ENCODE results near the gene ADD3.
"Not testable (repeated sequence)": the region's sequence is repeated elsewhere in the genome, so short reads cannot be mapped to it uniquely, and the experiment has no call there.

The ADD3 gene

GRCh38 chr10:110115784-110116520 lies 108.2 kb downstream of the ADD3 start:
- DNase-seq, result no peak

DNA sequence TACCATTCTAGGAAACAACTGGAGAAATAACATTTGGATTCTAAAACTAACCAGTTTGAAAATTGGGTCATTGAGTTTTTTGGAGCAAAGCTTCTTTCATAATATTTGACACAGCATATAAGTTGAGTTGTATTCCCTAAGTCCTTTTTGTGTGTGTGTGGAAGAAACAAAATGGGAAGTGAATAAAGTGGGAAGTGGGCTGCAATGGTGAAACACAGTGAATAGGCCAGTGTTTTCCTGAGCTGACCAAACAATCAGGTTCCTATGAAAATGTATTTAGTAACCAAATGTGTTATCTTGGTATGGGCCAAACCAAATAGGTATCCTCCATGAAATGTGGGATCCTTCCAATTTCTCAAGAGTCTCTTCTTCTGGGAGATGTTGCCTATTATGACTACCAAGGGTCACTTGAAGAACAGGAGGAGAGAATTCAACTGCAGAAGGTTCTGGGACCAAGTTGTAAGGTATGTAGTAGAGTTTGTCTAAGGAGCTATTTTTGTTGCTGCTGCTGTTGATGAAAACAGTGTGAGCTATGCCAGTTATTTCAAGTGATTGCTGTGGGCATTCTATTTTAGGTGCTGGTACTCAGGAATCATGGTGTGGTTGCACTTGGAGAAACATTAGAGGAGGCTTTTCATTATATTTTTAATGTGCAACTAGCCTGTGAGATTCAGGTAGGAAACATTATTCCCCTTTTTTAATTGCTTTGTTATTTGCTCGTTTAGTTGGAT lies 111.3 kb downstream of the ADD3 start:
- DNase-seq, result no peak

DNA sequence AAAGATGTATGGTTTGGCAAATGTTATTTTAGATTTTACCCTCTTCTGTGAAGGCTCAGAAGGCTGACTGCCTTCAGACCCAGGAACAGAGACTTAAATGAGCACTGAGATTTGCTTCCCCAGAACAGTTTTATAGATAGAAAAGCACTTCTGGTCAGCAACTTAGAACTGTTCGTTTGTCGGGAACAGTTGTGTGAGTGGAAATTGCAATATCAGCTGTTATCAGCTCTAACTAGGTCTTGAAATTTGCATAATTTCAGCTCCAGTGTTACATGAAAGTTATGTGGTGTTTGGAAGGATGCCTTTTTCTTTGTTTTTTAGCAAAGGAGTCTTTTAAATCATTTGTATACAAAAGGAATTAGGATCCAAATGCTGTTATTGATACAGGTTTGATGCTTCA lies 115.8 kb downstream of the ADD3 start:
- no peak for DNase-seq

- DNase-seq, result no peak
These were observed 121.7 kb downstream of the ADD3 start for GRCh38 chr10:110129490-110129889.

GRCh38 chr10:110134917-110135316 lies 127.1 kb downstream of the ADD3 start:
- no peak for DNase-seq

- not testable (repeated sequence) for DNase-seq
These were observed 128.1 kb downstream of the ADD3 start for GRCh38 chr10:110135836-110136235.

- DNase-seq, result no peak
These were observed 129.4 kb downstream of the ADD3 start for GRCh38 chr10:110137142-110137545.

- no peak for DNase-seq
These were observed 130.5 kb downstream of the ADD3 start for GRCh38 chr10:110138197-110138812.

DNA sequence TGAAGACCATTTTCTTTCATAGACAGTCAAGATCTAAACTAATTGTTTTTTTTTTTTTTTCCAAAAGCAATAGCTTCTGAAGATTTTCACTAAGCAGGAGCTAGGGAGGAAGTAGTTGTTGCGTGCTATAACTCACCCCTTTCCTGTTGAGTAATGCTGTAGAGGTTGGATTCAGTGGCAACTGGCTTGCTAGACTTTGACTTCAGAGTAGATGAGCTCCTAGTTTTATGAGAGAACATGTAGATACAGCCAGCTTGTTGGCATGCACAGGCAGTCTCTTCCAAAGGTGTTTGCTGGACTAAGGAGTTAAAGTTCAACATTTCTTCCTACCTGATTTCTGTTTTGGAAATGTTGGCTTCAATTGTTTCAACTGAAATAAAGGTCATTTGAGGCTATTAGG lies 133.4 kb downstream of the ADD3 start:
- DNase-seq, result no peak

DNA sequence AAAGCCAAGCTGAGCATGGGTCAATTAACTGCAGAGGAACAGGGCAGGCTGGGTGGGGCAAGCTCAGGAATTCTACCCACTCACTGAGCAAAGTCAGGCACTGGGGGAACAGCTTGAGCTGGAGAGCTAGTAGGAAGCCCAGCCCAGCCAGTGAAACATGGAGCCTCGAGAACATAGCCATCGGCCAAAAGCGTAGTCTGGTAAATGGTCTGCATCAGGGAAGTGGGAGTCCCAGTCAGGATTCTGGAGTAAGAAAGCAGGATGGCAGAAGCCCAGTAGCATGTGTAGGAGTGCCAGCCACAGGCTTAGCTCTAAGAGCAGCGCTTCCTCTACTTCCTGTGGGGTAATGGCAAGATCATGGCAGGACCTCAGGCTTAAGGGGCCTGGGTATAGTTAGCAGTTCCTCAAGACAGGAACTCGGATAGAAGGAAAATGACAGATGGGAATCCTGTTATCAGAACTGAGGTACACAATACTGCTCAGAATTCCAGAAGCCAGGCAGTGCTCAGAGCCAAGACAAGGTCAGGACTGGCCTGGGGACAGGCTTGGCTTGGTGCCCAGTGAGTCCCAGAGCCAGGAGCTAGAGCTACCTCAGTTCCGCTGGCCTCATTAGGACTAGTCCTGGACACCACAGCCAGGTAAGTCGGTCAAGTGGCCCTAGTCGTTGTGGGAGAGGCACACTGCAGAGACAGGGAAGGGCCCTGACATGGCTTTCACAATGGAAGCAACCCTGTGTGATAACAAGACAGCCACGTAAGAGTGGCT lies 134.3 kb downstream of the ADD3 start:
- no peak for DNase-seq

GRCh38 chr10:110142965-110143364 lies 135.2 kb downstream of the ADD3 start:
- DNase-seq, result no peak

- no peak for DNase-seq
These were observed 136.7 kb downstream of the ADD3 start for GRCh38 chr10:110144507-110144906.

DNA sequence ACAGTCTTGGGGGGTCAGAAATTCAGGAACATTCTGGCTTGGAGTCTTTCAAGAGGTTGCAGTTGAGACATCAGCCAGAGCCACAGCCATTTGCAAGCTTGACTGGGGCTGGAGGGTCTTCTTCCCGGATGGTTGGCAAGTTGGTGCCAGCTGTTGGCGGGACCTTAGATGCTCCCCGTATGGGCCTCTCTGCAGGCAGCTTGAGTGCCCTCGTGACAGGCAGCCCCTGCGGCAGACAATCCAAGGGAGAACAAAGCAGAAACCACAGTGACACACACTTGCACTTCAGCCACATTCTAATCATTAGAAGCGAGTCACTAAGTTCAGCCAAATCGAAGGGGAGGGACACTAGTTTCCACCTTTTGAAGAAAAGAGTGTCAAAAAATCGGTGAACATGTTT lies 140.2 kb downstream of the ADD3 start:
- no peak for DNase-seq

DNA sequence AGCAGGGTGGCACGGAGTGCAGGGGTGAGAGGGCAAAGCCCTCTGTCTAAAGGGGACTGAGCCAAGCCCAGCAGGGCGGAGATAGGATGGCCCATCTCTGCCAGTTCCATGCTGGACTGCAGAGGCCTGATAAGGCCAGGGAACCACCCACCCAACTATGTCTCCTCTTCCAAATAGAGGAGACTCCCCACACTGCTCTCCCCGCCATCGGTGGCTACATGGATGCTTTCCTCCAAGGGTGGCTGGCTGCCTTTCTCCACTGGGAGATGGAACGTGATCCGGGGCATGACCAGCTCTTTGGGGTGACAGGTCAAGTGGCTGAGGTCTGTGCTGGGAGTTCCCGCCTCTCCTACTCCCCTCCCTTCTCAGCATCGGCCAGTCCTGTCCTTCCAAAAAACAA lies 141.5 kb downstream of the ADD3 start:
- DNase-seq, result no peak

GRCh38 chr10:110150046-110150445 lies 142.3 kb downstream of the ADD3 start:
- no peak for DNase-seq

DNA sequence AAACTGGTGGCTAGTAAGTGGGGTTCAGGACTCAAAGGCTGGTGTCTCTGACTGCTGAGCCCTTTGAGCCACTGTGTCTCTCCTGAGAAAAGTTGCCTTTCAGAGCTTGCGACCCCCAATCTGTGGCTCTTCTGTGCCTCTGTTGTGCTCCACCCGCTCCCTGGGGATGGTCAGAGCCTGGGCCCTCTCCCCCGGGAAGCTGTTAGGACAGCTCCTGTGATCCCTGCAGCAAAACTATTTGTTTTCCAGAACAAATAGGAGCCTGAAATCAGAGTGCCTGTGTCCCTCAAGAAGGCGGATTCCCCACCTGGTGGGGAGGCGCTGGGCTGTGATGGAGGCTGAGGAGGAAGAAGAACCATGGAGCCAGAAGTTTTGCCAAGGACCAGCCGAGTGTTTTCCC lies 143.2 kb downstream of the ADD3 start:
- DNase-seq, result no peak

GRCh38 chr10:110151467-110151866 lies 143.7 kb downstream of the ADD3 start:
- no peak for DNase-seq

- no peak for DNase-seq
These were observed 144.2 kb downstream of the ADD3 start for GRCh38 chr10:110151971-110152370.

DNA sequence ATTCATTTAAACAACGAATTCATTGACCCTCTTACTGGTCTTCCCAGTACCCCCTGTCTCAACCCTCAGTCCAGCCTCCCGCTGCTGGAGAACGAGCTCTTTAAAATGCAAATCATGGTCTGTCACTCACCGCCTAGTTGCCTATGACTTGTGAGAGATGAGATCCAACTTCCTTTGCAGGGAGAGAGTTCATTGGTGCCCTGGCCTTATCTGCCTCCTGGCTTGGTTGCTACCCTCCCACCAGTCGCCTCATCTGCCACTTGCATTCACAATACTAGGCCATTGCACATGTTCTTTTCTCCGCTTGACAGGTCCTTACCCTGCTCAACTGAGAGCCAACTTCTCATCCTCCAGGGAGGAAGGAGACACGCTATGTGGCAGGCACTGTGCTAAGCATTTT lies 145.6 kb downstream of the ADD3 start:
- no peak for DNase-seq

GRCh38 chr10:110156046-110156445 lies 148.3 kb downstream of the ADD3 start:
- no peak for DNase-seq

GRCh38 chr10:110158051-110159005 lies 150.5 kb downstream of the ADD3 start:
- no peak for DNase-seq

DNA sequence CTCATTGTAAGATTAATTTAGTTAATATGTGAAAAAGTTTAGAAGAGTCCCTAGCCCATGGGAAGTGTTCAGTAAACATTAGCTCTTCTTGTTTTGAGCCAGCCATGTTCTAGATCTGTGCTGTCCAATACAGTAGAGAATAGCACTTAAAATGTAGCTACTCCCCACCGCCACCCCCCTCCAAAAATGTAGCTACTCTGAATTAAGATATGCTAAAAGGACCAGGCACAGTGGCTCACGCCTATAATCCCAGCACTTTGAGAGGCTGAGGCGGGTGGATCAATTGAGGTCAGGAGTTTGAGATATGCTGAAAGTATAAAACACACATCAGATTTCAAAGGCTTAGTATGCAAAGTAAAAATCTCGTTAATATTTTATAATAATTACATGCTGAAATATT lies 152.3 kb downstream of the ADD3 start:
- no peak for DNase-seq
